NOMO-1 treated with dmso at 0.1 percent for 144 hours (cell line): ENCODE measurements around the gene ZSWIM4.
"Not testable (repeated sequence)": the region's sequence is repeated elsewhere in the genome, so short reads cannot be mapped to it uniquely, and the experiment has no call there.

Experiments
- DNase-seq: peaks from one replicate; lab custom pipeline; 2025; ENCODE audit not compliant: unreplicated experiment; lab: John Stamatoyannopoulos, UW

ZSWIM4 gene

GRCh38 chr19:13774217-13775191 is 20.7 kb upstream of the ZSWIM4 start, which contains the start of gene C19orf53:
Gene C19orf53 (plus strand): TSS chr19:13774456. CDS start chr19:13774478, 22 bp downstream.
- peak; percentile 92 for DNase-seq

DNA sequence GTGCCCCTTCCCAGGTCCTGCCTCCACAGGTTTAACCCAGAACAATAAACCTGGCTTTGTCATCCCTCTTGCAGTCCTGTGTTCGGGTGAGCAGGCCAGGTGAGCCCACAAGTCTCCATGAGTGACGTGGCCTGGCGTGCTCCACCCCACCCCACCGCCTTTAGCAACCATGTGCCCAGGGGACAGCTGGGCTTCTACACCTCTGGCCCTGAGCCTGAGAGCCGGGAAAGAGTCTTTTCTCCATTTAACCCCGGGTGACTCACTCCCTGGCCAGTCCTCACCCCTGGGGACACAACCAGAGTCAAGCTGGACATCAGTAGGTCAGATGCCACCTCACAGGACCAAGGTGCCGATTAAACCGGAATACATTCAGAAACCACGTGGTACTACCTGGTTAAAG is 16.8 kb upstream of the ZSWIM4 start:
- no peak for DNase-seq

DNA sequence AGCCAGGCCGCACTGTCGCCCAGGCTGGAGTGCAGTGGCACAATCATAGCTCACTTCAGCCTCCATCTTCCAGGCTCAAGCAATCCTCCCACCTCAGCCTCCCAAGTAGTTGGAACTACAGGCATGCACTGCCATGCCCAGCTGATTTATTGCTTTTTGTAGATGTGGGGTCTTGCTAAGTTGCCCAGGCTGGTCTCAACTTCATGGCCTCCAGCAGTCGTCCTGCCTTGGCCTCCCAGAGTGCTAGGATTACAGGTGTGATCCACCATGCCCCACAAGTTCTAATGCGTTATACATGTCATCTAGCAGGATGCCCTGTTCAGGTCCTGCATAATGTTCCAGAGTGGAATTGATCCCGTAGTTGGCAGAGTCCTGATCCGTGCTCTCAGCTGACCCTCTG is 16.4 kb upstream of the ZSWIM4 start:
- no peak for DNase-seq

DNA sequence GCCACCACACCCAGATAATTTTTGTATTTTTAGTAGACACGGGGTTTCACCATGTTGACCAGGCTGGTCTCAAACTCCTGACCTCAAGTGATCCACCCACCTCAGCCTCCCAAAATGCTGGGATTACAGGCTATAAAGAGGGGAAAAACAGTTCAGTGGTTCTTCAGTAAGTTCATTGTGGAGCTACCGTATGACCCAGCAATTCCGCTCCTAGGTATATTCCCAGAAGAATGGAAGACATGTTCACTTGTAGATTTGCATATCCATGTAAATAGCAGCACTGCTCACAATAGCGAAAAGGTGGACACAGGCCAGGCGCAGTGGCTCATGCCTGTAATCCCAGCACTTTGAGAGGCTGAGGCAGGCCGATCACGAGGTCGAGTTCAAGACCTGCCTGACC is 15.4 kb upstream of the ZSWIM4 start:
- not testable (repeated sequence) for DNase-seq

DNA sequence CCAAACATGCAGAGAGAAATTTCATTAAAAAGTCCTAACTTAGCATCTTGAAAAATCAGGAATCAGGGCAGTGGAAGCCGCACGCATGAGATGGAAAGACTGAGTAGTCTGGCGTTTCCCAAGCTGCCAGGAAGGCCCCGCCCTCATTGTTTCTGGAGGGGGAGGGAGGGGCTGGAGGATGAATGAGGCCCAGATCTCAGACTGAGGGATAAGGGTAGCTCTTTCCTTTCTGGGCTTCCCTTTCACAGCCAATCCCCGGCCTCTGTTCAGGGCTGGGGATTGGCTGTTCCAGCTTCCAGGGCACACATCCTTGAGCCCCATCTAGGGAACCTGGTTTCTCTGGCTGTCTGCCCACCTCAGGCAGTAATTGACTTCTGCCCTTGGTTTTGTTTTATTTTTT is 13.7 kb upstream of the ZSWIM4 start:
- DNase-seq: no peak

GRCh38 chr19:13782537-13782936 is 12.7 kb upstream of the ZSWIM4 start:
- no peak for DNase-seq

DNA sequence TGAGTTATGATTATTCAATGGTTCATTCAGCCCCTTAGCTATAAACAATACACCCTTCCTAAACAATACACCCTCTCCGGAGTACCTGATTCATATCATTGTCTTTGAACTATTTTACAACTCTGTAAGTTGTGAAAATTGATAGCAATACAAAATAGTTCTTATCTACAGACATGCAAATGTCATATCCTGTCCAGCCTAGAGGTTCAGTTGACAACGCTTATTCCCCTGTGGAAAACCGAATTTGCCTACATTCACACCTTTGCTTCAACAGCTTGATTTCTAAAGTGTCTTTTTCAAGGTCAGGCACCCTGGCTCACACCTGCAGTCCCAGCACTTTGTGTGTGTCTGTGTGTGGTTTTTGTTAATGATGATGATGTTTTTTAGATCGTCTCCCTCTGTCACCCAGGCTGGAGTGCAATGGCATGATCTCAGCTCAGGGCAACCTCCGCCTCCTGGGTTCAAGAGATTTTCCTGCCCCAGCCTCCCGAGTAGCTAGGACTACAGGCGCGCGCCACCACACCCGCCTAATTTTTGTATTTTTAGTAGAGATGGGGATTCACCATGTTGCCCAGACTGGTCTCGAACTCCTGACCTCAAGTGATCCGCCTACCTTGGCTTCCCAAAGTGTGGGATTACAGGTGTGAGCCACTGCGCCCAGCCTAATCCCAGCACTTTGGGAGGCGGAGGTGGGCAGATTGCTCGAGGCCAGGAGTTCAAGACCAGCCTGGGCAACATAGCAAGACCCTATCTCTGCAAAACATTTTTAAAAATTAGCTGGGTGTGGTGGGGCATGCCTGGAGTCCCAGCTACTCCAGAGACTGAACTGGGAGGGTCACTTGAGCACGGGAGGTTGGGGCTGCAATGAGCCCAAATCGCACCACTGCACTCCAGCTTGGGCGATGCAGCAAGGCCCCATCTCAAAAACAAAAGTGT is 11.4 kb upstream of the ZSWIM4 start:
- DNase-seq: no peak

GRCh38 chr19:13784731-13785452 is 10.4 kb upstream of the ZSWIM4 start:
- DNase-seq: peak; percentile 16

- DNase-seq: peak; percentile 30
Measured at GRCh38 chr19:13788991-13789390, 6.3 kb upstream of the ZSWIM4 start.

GRCh38 chr19:13790354-13790753 is 4.9 kb upstream of the ZSWIM4 start:
- DNase-seq: peak; percentile 76

- not testable (repeated sequence) for DNase-seq
Measured at GRCh38 chr19:13793317-13793716, 1.9 kb upstream of the ZSWIM4 start.

DNA sequence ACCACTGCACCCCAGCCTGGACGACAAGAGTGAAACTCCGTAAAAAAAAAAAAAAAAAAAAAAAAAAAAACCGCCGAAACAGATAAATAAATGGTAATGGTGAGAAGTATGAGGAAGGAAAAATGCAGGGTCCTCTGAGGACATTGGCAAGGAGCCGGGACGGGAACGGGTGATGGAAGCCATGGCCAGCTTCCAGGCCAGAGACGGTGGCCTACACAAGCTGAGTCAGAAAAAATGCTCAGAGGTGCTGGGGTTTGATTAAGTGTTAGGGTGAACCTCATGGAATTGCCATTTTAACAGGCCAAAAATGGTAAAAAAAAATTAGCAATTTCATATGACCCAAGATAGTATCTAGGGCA is 866 bp upstream of the ZSWIM4 start:
- no peak for DNase-seq

DNA sequence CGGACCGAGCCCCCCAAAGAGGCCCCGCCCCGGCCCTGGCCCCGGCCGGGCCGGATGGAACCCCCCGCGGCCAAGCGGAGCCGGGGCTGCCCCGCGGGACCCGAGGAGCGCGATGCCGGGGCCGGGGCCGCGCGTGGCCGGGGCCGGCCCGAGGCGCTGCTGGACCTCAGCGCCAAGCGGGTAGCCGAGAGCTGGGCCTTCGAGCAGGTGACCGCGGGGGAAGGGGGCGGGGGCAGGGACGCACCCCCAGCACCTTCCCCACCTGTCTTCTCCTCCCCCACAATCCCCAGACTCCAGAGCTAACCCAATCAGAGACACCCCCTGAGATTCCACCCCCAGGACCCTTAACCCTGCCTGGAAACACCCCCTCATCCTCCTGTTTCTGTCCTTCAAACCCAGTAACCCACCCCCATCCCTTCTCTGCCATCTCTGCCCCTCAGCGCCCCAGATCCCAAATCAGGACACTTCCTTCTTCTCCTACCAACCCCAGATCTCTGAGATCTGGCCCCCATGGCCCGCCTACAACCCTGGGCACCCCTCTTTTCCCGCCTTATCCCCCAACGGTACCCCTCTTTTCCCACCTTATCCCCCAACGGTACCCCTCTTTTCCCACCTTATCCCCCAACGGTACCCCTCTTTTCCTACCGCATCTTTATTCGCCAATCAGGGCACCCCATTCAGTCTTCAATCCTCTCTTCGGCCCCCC is 505 bp downstream of the ZSWIM4 start:
- no peak for DNase-seq

- DNase-seq: no peak
Measured at GRCh38 chr19:13796301-13797057, 1.2 kb downstream of the ZSWIM4 start.

GRCh38 chr19:13797058-13797440 is 1.8 kb downstream of the ZSWIM4 start:
- DNase-seq: no peak

GRCh38 chr19:13797870-13798269 is 2.6 kb downstream of the ZSWIM4 start:
- no peak for DNase-seq

- DNase-seq: no peak
Measured at GRCh38 chr19:13799669-13800068, 4.4 kb downstream of the ZSWIM4 start.

GRCh38 chr19:13803038-13803437 is 7.8 kb downstream of the ZSWIM4 start:
- DNase-seq: no peak

- DNase-seq: no peak
Measured at GRCh38 chr19:13804830-13805683, 9.8 kb downstream of the ZSWIM4 start.
